Endodermal cell (in vitro differentiated cells): ENCODE results near the gene RYR2. TPM values are rescaled to one million over a fixed set of nuclear protein-coding genes. Genes with fewer than 3 reads are reported as not detected.
A peak's percentile ranks its signal among the peaks of the same experiment; 100 is the strongest.

Experiments
- DNase-seq: peaks from one replicate; pipeline ENCODE4 v3.0.0-alpha.2; 2017
- H3K27ac ChIP-seq: 2 replicates; pipeline ENCODE4 v1.5.1; 2013; ENCODE audit warnings: mild to moderate bottlenecking, low read depth, low read length, moderate library complexity
- H3K27me3 ChIP-seq: 2 replicates; pipeline ENCODE4 v1.6.1; 2013; ENCODE audit warnings: mild to moderate bottlenecking, low read length, moderate library complexity; ENCODE audit not compliant: insufficient read depth, control insufficient read depth, poor library complexity, severe bottlenecking
- H3K36me3 ChIP-seq: 2 replicates; pipeline ENCODE4 v1.7.0; 2013; ENCODE audit warnings: mild to moderate bottlenecking, low read length, moderate library complexity; ENCODE audit not compliant: control insufficient read depth, insufficient read depth
- H3K4me1 ChIP-seq: one replicate; pipeline ENCODE4 v1.7.0; 2013; ENCODE audit warnings: low read length; ENCODE audit not compliant: control insufficient read depth, insufficient read depth
- H3K4me3 ChIP-seq: 2 replicates; pipeline ENCODE4 v1.5.1; 2013; ENCODE audit warnings: mild to moderate bottlenecking, low read length, moderate library complexity
- H3K9ac ChIP-seq: 2 replicates; pipeline ENCODE4 v1.6.1; 2013; ENCODE audit warnings: mild to moderate bottlenecking, low read length, moderate library complexity; ENCODE audit not compliant: poor library complexity, severe bottlenecking; ENCODE audit errors: extremely low read depth
- H3K9me3 ChIP-seq: 2 replicates; pipeline ENCODE4 v1.6.1; 2013; ENCODE audit warnings: mild to moderate bottlenecking, low read length, moderate library complexity; ENCODE audit not compliant: control insufficient read depth
- H3K27ac Mint-ChIP-seq: 2 replicates; pipeline ENCODE4 v1.8.0; 2020; ENCODE audit warnings: mixed read lengths
- H3K27me3 Mint-ChIP-seq: 2 replicates; pipeline ENCODE4 v1.8.0; 2021; ENCODE audit warnings: mild to moderate bottlenecking, mixed read lengths; ENCODE audit not compliant: insufficient read depth
- H3K36me3 Mint-ChIP-seq: 2 replicates; pipeline ENCODE4 v1.8.0; 2020; ENCODE audit warnings: low read depth, mixed read lengths
- H3K4me1 Mint-ChIP-seq: 2 replicates; pipeline ENCODE4 v1.8.0; 2020; ENCODE audit warnings: mixed read lengths
- H3K4me3 Mint-ChIP-seq: 2 replicates; pipeline ENCODE4 v1.8.0; 2020; ENCODE audit warnings: mild to moderate bottlenecking, moderate library complexity, mixed read lengths
- H3K9me3 Mint-ChIP-seq: 2 replicates; pipeline ENCODE4 v1.8.0; 2020; ENCODE audit warnings: mild to moderate bottlenecking, mixed read lengths
- CTCF ChIP-seq: fragments of 200-600 bp; sonication (generic); conservative IDR thresholded peaks from 2 replicates; pipeline ENCODE4 v1.5.0; 2021; ENCODE audit warnings: antibody characterized with exemption, mild to moderate bottlenecking
- WGBS, 2 experiments: methylation state at CpG; one replicate each; pipeline versions ENCODE4 v1.1.5 to v1.1.7; 2013; ENCODE audit warnings: missing lambda C conversion rate in 2 of 2, mixed read lengths in 1 of 2; ENCODE audit not compliant: insufficient coverage in 1 of 2, insufficient read length in 1 of 2; 5-methylcytosine and 5-hydroxymethylcytosine counted together
- total RNA-seq, 2 donors: library from RNA; stranded (reverse); fragmentation: NEBNext Ultra II Directional in 1 of 2; extraction: Animal tissue kit (Norgen Biotek cat#: 25700) in 1 of 2; gene quantifications; 2 replicates in 1 of 2; 3 replicates in 1 of 2; pipeline ENCODE4 v1.2.1, GENCODE V29; 2021

The RYR2 gene
- total RNA-seq, 2 donors from 2014 or later, result 0.95 to 2.4 TPM

DNA sequence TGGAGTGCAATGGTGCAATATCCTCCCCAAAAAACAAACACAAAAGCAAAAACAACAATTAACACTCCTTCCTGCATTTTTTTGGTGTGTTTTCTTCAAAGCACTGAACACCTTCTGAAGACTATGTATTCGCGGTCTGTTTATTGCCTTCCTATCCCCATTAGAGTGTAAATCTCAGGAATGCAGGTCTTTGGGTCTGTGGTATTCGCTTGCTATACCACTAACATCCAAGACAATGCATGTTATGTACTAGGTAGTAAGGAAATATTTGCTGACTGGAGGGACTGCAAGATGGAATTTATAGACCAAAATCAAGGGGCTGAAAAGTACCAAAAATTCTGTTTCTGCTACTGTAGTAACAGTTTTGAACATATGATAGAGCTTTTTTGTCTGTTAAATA is 299.4 kb downstream of the RYR2 start:
- no peak overlapping the region for H3K4me3 ChIP-seq
- no peaks in the 10 kb centered on the region for H3K9me3 ChIP-seq
- TF ChIP-seq CTCF, result no peak
- no peaks in the 10 kb centered on the region for H3K4me1 ChIP-seq
- 75% methylated on average over 3 of the region's 3 CpGs; no CpG with 5 or more reads in 1 of the 2 experiments for WGBS, 2 experiments
- H3K27ac Mint-ChIP-seq, result peak overlapping the region; percentile 1
- H3K9ac ChIP-seq, result no peak overlapping the region
- no peak overlapping the region for H3K27ac ChIP-seq
- H3K4me1 Mint-ChIP-seq, result peaks cover 7% of the 10 kb centered on the region
- H3K36me3 Mint-ChIP-seq, result no peaks in the 10 kb centered on the region
- H3K36me3 ChIP-seq, result no peaks in the 10 kb centered on the region
- H3K27me3 ChIP-seq, result no peaks in the 10 kb centered on the region
- H3K9me3 Mint-ChIP-seq, result no peaks in the 10 kb centered on the region
- no peak overlapping the region for H3K4me3 Mint-ChIP-seq
- no peaks in the 10 kb centered on the region for H3K27me3 Mint-ChIP-seq
- DNase-seq, result no peak

DNA sequence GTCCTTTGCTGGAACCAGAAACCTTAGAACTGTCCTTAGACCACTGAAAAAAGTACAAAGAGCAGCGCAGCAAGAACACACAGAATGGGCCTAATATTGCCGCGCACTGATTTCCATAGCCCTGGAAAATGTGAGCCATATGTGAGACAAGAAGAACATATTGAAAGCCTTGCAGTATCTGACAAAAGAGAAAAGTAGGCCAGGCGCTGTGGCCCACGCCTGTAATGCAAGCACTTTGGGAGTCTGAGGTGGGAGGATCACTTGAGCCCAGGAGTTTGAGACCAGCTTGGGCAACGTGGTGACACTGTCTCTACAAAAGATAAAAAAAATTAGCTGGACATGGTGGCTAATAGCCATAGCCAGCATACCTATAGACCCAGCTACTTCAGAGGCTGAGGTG is 300.7 kb downstream of the RYR2 start:
- no peak for TF ChIP-seq CTCF
- no peaks in the 10 kb centered on the region for H3K4me1 ChIP-seq
- no peak overlapping the region for H3K27ac ChIP-seq
- no peaks in the 10 kb centered on the region for H3K27me3 ChIP-seq
- no peaks in the 10 kb centered on the region for H3K36me3 Mint-ChIP-seq
- no peaks in the 10 kb centered on the region for H3K9me3 Mint-ChIP-seq
- no peak overlapping the region for H3K4me3 Mint-ChIP-seq
- no peaks in the 10 kb centered on the region for H3K36me3 ChIP-seq
- H3K9me3 ChIP-seq, result no peaks in the 10 kb centered on the region
- H3K27ac Mint-ChIP-seq, result no peak overlapping the region
- peaks cover 7% of the 10 kb centered on the region for H3K4me1 Mint-ChIP-seq
- H3K9ac ChIP-seq, result no peak overlapping the region
- H3K27me3 Mint-ChIP-seq, result no peaks in the 10 kb centered on the region
- DNase-seq, result no peak
- WGBS, 2 experiments, result 88 to 95% methylated on average over 4 to 6 of the region's 6 CpGs
- H3K4me3 ChIP-seq, result no peak overlapping the region

GRCh38 chr1:237352747-237353146 is 310.8 kb downstream of the RYR2 start:
- Mint-ChIP-seq H3K4me1 (no peaks in the 10 kb centered on the region), H3K27me3 (no peaks in the 10 kb centered on the region), H3K27ac (no peak overlapping the region), H3K36me3 (no peaks in the 10 kb centered on the region), H3K9me3 (no peaks in the 10 kb centered on the region), H3K4me3 (no peak overlapping the region)
- H3K9me3 ChIP-seq, result no peaks in the 10 kb centered on the region
- TF ChIP-seq CTCF, result no peak
- no peak overlapping the region for H3K4me3 ChIP-seq
- no peaks in the 10 kb centered on the region for H3K4me1 ChIP-seq
- no peak overlapping the region for H3K9ac ChIP-seq
- no peaks in the 10 kb centered on the region for H3K36me3 ChIP-seq
- no peak overlapping the region for H3K27ac ChIP-seq
- 92 to 100% methylated on average over 1 to 3 of the region's 3 CpGs for WGBS, 2 experiments
- no peaks in the 10 kb centered on the region for H3K27me3 ChIP-seq
- DNase-seq, result no peak
